ENCODE data around the gene RPL29.

RPL29 gene

GRCh38 chr3:51948016-51948580 is 47.6 kb downstream of the RPL29 start:
- no peak for DNase-seq
- peaks cover 0 to 11% (median 0%) of the 10 kb centered on the region in 4 experiments for H3K36me3 ChIP-seq (ENCODE audit: control insufficient read depth in 4 of 4, insufficient read depth in 4 of 4, low read length in 3 of 4)
- CTCF ChIA-PET: interaction anchor here (0.8 to 1.5 kb wide), 2 partner anchors 14 to 54 kb away, joined by 3 read pairs; no protein-coding TSS in a partner anchor
- H3K27me3 ChIP-seq (replicated peaks in 2 of 5; ENCODE audit: control insufficient read depth in 4 of 5, insufficient read depth in 5 of 5, low read length in 4 of 5): peaks cover 0 to 3% (median 0%) of the 10 kb centered on the region in 5 experiments
- H3K4me3 ChIP-seq (ENCODE audit: control insufficient read depth in 1 of 7, extremely low read depth in 1 of 7, insufficient read depth in 4 of 7, low read depth in 2 of 7, low read length in 6 of 7): no peak overlapping the region
- no peaks in the 10 kb centered on the region for H3K9me3 ChIP-seq (ENCODE audit: control extremely low read depth in 1 of 5, control insufficient read depth in 4 of 5, insufficient read depth in 2 of 5, low read depth in 1 of 5, low read length in 4 of 5)
- POLR2A ChIA-PET: no interaction called here
- 97% methylated on average over 9 of the region's 10 CpGs for WGBS (ENCODE audit: insufficient coverage)
- peaks cover 0 to 2% (median under 1%) of the 10 kb centered on the region in 4 experiments for H3K4me1 ChIP-seq (ENCODE audit: control extremely low read depth in 1 of 4, control insufficient read depth in 4 of 4, insufficient read depth in 4 of 4, low read length in 3 of 4)
- H3K27ac ChIP-seq (ENCODE audit: insufficient read depth in 1 of 2, low read depth in 1 of 2, low read length in 2 of 2, poor library complexity in 1 of 2, severe bottlenecking in 2 of 2): no peak overlapping the region

DNA sequence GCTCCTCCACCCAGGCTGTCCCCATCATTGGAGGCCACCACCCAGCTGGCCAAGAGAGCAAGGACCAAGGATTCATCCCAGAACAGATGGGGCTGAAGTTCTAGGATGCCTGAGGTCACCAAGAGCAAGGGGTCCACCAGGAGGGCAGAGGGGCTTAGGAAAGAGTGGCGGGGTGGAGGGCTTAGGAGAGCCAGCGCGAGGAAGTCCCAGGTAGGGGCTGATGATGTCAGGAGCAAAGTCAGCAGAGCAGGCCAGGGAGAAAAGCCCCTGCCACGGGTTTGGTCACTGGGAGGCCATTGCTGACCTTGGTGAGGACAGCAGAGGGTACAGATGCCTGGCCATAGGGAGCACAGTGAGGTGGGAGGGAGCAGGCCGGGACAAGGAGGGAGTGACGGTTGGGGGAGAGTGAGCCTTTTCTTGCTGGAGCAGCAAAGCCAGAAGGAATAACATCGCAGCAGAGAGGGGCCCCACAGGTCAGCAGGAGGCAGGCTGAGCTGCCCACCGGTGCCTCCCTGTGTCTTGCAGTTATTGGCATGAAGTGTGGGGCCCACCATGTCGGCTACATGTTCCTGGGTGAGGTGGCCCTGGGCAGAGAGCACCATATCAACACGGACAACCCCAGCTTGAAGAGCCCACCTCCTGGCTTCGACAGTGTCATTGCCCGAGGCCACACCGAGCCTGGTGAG is 48.3 kb downstream of the RPL29 start:
- 97% methylated on average over 9 of the region's 13 CpGs for WGBS (ENCODE audit: insufficient coverage)
- ChIA-PET CTCF (interaction anchor here (0.8 to 1.5 kb wide), 3 partner anchors 15 to 55 kb away, joined by 3 to 4 read pairs (median 3); partner anchors contain the start of gene ABHD14B), POLR2A (no interaction called here)
- no peaks in the 10 kb centered on the region for H3K9me3 ChIP-seq (ENCODE audit: control extremely low read depth in 1 of 5, control insufficient read depth in 4 of 5, insufficient read depth in 2 of 5, low read depth in 1 of 5, low read length in 4 of 5)
- H3K4me1 ChIP-seq (ENCODE audit: control extremely low read depth in 1 of 4, control insufficient read depth in 4 of 4, insufficient read depth in 4 of 4, low read length in 3 of 4): peaks cover 0 to 10% (median 8%) of the 10 kb centered on the region in 4 experiments
- DNase-seq: no peak
- H3K36me3 ChIP-seq (ENCODE audit: control insufficient read depth in 4 of 4, insufficient read depth in 4 of 4, low read length in 3 of 4): peaks cover 0 to 11% (median 0%) of the 10 kb centered on the region in 4 experiments
- H3K27ac ChIP-seq (ENCODE audit: insufficient read depth in 1 of 2, low read depth in 1 of 2, low read length in 2 of 2, poor library complexity in 1 of 2, severe bottlenecking in 2 of 2): no peak overlapping the region
- H3K27me3 ChIP-seq (replicated peaks in 2 of 5; ENCODE audit: control insufficient read depth in 4 of 5, insufficient read depth in 5 of 5, low read length in 4 of 5): peaks cover 0 to 2% (median 0%) of the 10 kb centered on the region in 5 experiments
- no peak overlapping the region for H3K4me3 ChIP-seq (ENCODE audit: control insufficient read depth in 1 of 7, extremely low read depth in 1 of 7, insufficient read depth in 4 of 7, low read depth in 2 of 7, low read length in 6 of 7)

GRCh38 chr3:51946796-51947195 is 48.9 kb downstream of the RPL29 start:
- Histone ChIP-seq H3K4me1 (ENCODE audit: control extremely low read depth in 1 of 4, control insufficient read depth in 4 of 4, insufficient read depth in 4 of 4, low read length in 3 of 4) (peaks cover 0 to 12% (median 10%) of the 10 kb centered on the region in 4 experiments), H3K27ac (ENCODE audit: insufficient read depth in 1 of 2, low read depth in 1 of 2, low read length in 2 of 2, poor library complexity in 1 of 2, severe bottlenecking in 2 of 2) (no peak overlapping the region), H3K36me3 (ENCODE audit: control insufficient read depth in 4 of 4, insufficient read depth in 4 of 4, low read length in 3 of 4) (peaks cover 0 to 11% (median 0%) of the 10 kb centered on the region in 4 experiments), H3K27me3 (replicated peaks in 2 of 5; ENCODE audit: control insufficient read depth in 4 of 5, insufficient read depth in 5 of 5, low read length in 4 of 5) (no peaks in the 10 kb centered on the region), H3K9me3 (ENCODE audit: control extremely low read depth in 1 of 5, control insufficient read depth in 4 of 5, insufficient read depth in 2 of 5, low read depth in 1 of 5, low read length in 4 of 5) (no peaks in the 10 kb centered on the region), H3K4me3 (ENCODE audit: control insufficient read depth in 1 of 7, extremely low read depth in 1 of 7, insufficient read depth in 4 of 7, low read depth in 2 of 7, low read length in 6 of 7) (no peak overlapping the region)
- 93% methylated on average over 2 of the region's 4 CpGs for WGBS (ENCODE audit: insufficient coverage)
- POLR2A ChIA-PET: no interaction called here
- DNase-seq: no peak
- CTCF ChIA-PET: interaction anchor here (0.9 to 2.0 kb wide), 3 partner anchors 27 to 55 kb away, joined by 3 to 5 read pairs (median 4); partner anchors contain the start of genes ABHD14B and RPL29

DNA sequence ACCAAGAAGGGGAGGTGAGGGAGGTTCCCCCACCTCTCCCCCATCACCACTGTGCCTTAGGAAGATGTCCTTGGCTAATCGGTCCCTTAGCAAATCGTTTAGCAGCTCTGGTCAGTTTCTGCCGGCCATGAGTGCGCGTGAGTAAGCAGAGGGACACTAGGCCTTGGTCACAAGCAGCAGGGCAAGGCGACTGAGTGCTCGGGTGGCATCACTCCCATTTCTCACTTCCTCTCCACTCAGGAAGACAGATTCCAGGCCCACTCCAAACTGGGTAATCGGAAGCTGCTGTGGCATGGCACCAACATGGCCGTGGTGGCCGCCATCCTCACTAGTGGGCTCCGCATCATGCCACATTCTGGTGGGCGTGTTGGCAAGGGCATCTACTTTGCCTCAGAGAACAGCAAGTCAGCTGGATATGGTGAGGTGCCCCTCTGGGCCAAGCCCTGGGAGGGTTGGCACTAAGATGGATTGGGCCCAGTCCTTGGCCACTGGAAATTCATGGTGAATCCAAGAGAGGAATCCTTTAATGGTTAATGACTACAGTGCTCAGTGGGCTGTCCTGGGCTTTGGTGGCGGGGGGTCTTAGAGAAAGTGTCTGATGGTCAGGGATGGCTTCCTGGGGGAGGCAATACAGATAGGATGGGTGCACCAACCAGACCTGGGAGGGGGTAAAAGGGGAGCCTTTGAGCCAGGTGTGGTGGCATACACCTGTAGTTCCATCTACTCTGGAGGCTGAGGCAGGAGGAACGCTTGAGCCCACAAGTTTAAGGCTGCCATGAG is 49.6 kb downstream of the RPL29 start:
- no peak overlapping the region for H3K4me3 ChIP-seq (ENCODE audit: control insufficient read depth in 1 of 7, extremely low read depth in 1 of 7, insufficient read depth in 4 of 7, low read depth in 2 of 7, low read length in 6 of 7)
- WGBS (ENCODE audit: insufficient coverage): 98% methylated on average over 14 of the region's 14 CpGs
- H3K4me1 ChIP-seq (ENCODE audit: control extremely low read depth in 1 of 4, control insufficient read depth in 4 of 4, insufficient read depth in 4 of 4, low read length in 3 of 4): peaks cover 0 to 18% (median 14%) of the 10 kb centered on the region in 4 experiments
- H3K27ac ChIP-seq (ENCODE audit: insufficient read depth in 1 of 2, low read depth in 1 of 2, low read length in 2 of 2, poor library complexity in 1 of 2, severe bottlenecking in 2 of 2): no peak overlapping the region
- H3K36me3 ChIP-seq (ENCODE audit: control insufficient read depth in 4 of 4, insufficient read depth in 4 of 4, low read length in 3 of 4): peaks cover 0 to 11% (median 0%) of the 10 kb centered on the region in 4 experiments
- no peaks in the 10 kb centered on the region for H3K27me3 ChIP-seq (replicated peaks in 2 of 5; ENCODE audit: control insufficient read depth in 4 of 5, insufficient read depth in 5 of 5, low read length in 4 of 5)
- DNase-seq: no peak
- ChIA-PET POLR2A (no interaction called here), CTCF (interaction anchor here (0.9 to 2.0 kb wide), 6 partner anchors 23 to 55 kb away, joined by 3 to 6 read pairs (median 4); partner anchors contain the start of genes ABHD14B and RPL29)
- no peaks in the 10 kb centered on the region for H3K9me3 ChIP-seq (ENCODE audit: control extremely low read depth in 1 of 5, control insufficient read depth in 4 of 5, insufficient read depth in 2 of 5, low read depth in 1 of 5, low read length in 4 of 5)

DNA sequence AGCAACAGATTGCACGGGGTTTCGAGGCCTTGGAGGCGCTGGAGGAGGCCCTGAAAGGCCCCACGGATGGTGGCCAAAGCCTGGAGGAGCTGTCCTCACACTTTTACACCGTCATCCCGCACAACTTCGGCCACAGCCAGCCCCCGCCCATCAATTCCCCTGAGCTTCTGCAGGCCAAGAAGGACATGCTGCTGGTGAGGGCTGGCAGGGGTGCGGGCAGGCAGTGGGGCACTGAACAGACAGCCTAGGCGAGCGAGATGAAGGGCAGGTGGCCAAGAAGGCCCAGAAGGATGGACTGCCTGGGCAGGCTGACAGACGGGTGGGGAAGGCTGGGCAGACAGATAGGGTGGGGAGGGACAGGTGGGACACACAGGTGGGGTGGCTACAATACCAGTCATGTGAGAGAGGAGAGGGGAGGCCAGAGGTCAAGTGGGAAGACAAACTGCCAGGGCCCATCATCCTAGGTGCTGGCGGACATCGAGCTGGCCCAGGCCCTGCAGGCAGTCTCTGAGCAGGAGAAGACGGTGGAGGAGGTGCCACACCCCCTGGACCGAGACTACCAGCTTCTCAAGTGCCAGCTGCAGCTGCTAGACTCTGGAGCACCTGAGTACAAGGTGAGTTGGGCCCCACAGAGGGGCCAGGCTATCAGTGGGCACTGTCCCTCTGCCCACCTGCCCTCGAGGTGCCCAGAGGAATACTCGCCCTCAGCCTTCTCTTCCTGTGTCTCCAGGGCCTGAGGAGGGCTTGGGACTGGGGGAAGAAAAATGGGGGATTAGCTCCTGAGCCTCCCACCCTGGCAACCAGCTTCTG is 50.5 kb downstream of the RPL29 start:
- peaks cover 0 to 26% (median 21%) of the 10 kb centered on the region in 4 experiments for H3K4me1 ChIP-seq (ENCODE audit: control extremely low read depth in 1 of 4, control insufficient read depth in 4 of 4, insufficient read depth in 4 of 4, low read length in 3 of 4)

GRCh38 chr3:51944451-51945021 is 51.2 kb downstream of the RPL29 start:
- ChIA-PET CTCF (interaction anchor here (1.1 to 3.4 kb wide), 3 partner anchors 10 to 28 kb away, joined by 3 to 27 read pairs (median 4); partner anchors contain the start of gene GPR62), POLR2A (no interaction called here)
- Histone ChIP-seq H3K36me3 (ENCODE audit: control insufficient read depth in 4 of 4, insufficient read depth in 4 of 4, low read length in 3 of 4) (peaks cover 0 to 11% (median 2%) of the 10 kb centered on the region in 4 experiments), H3K27me3 (replicated peaks in 2 of 5; ENCODE audit: control insufficient read depth in 4 of 5, insufficient read depth in 5 of 5, low read length in 4 of 5) (no peaks in the 10 kb centered on the region), H3K9me3 (ENCODE audit: control extremely low read depth in 1 of 5, control insufficient read depth in 4 of 5, insufficient read depth in 2 of 5, low read depth in 1 of 5, low read length in 4 of 5) (no peaks in the 10 kb centered on the region), H3K4me3 (ENCODE audit: control insufficient read depth in 1 of 7, extremely low read depth in 1 of 7, insufficient read depth in 4 of 7, low read depth in 2 of 7, low read length in 6 of 7) (no peak overlapping the region), H3K27ac (ENCODE audit: insufficient read depth in 1 of 2, low read depth in 1 of 2, low read length in 2 of 2, poor library complexity in 1 of 2, severe bottlenecking in 2 of 2) (no peak overlapping the region), H3K4me1 (ENCODE audit: control extremely low read depth in 1 of 4, control insufficient read depth in 4 of 4, insufficient read depth in 4 of 4, low read length in 3 of 4) (peaks cover 0 to 27% (median 23%) of the 10 kb centered on the region in 4 experiments)
- no peak for DNase-seq
- 97% methylated on average over 11 of the region's 11 CpGs for WGBS (ENCODE audit: insufficient coverage)

More for the DNA sequence above, 50.5 kb downstream of the RPL29 start:
- CTCF ChIA-PET: interaction anchor here (1.1 to 3.4 kb wide), 7 partner anchors 9 to 56 kb away, joined by 3 to 27 read pairs (median 4); partner anchors contain the start of genes ABHD14B, GPR62 and RPL29
- WGBS (ENCODE audit: insufficient coverage): 97% methylated on average over 18 of the region's 18 CpGs
- DNase-seq: no peak
- H3K36me3 ChIP-seq (ENCODE audit: control insufficient read depth in 4 of 4, insufficient read depth in 4 of 4, low read length in 3 of 4): peaks cover 0 to 11% (median 2%) of the 10 kb centered on the region in 4 experiments
- no peak overlapping the region for H3K4me3 ChIP-seq (ENCODE audit: control insufficient read depth in 1 of 7, extremely low read depth in 1 of 7, insufficient read depth in 4 of 7, low read depth in 2 of 7, low read length in 6 of 7)
- POLR2A ChIA-PET: no interaction called here
- no peaks in the 10 kb centered on the region for H3K9me3 ChIP-seq (ENCODE audit: control extremely low read depth in 1 of 5, control insufficient read depth in 4 of 5, insufficient read depth in 2 of 5, low read depth in 1 of 5, low read length in 4 of 5)
- no peak overlapping the region for H3K27ac ChIP-seq (ENCODE audit: insufficient read depth in 1 of 2, low read depth in 1 of 2, low read length in 2 of 2, poor library complexity in 1 of 2, severe bottlenecking in 2 of 2)
- no peaks in the 10 kb centered on the region for H3K27me3 ChIP-seq (replicated peaks in 2 of 5; ENCODE audit: control insufficient read depth in 4 of 5, insufficient read depth in 5 of 5, low read length in 4 of 5)
